ENCODE measurements around the gene CLIC4. TPM values are rescaled to one million over a fixed set of nuclear protein-coding genes. Genes with fewer than 3 reads are reported as not detected.

Gene CLIC4
- total and polyA plus RNA-seq, 9 of the 15 experiments (the other 6 are each of a cell fraction or from before 2014, with no cell fraction given), result 16.0 to 67.5 (median 38.4) TPM

DNA sequence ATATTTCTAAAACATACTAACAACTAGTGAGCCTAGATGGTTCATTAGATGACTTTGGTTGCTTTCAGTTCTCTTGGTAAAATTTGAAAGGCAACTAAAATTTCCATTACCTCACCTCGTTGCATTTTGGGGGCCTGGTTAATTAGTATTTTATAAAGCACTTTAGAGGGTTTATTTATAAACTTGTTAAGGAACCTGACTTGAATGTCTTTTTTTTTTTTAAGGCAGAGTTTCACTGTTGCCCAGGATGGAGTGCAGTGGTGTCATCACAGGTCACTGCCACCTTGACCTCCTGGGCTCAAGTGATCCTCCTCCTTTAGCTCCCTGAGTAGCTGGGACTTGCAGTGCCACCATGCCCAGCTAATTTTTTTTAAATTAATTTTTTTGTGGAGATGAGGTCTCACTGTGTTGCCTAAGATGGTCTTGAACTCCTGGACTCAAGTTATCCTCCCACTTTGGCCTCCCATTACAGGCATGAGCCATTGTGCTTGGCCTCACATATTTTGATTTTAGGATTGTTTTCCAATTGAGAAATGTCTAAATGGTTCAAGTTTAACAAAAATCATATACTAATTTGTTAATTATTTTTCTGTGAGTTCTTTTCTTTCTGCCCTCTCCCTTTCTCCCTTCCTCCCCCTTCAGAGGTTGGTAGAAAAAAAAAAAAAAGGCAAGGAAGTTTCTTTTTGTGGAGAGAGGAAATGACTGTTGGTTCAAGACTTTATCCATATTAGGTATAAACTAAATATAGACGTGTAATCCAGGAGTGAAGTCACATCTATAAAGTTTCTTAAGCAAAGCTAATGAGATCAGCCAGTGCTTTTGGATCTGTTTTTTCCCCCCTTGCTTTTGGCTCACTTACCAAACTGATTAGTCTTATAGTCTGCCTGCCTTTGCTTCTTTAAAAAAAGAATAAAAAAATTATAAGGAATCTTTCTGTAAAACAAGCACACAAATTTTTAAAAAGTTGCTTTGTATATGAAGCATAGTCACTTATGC, 24.7 kb downstream of the CLIC4 start (continued):
- TF ChIP-seq, protein P1, sequence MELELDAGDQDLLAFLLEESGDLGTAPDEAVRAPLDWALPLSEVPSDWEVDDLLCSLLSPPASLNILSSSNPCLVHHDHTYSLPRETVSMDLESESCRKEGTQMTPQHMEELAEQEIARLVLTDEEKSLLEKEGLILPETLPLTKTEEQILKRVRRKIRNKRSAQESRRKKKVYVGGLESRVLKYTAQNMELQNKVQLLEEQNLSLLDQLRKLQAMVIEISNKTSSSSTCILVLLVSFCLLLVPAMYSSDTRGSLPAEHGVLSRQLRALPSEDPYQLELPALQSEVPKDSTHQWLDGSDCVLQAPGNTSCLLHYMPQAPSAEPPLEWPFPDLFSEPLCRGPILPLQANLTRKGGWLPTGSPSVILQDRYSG (tag; conservative IDR thresholded peaks at IDR 0.05; ENCODE audit: low read depth), result no peak
- TF ChIP-seq XRCC4 (IDR thresholded peaks at IDR 0.05; ENCODE audit: extremely low read depth, insufficient read depth, insufficient read length) (no peak), FOXM1 (IDR thresholded peaks at IDR 0.05; ENCODE audit: low read depth) (no peak), FOXM1 (CRISPR knock-in tag; IDR thresholded peaks at IDR 0.05; ENCODE audit: low read depth) (no peak), ZNF589 (CRISPR knock-in tag; IDR thresholded peaks at IDR 0.05; ENCODE audit: low read depth) (peak; percentile 29; the same call in 1 of the 2 replicates), NCOA4 (IDR thresholded peaks at IDR 0.05; ENCODE audit: partially characterized antibody) (no peak), MECOM (CRISPR knock-in tag; IDR thresholded peaks at IDR 0.05) (no peak), ZBTB17 (CRISPR knock-in tag; IDR thresholded peaks at IDR 0.05) (no peak), KDM1A (IDR thresholded peaks at IDR 0.05) (no peak), GATAD2A (IDR thresholded peaks at IDR 0.05) (no peak), MTA1 (IDR thresholded peaks at IDR 0.05; ENCODE audit: borderline replicate concordance) (no peak), MYC (IDR thresholded peaks at IDR 0.05; ENCODE audit: low read depth, low read length) (no peak), MYC (CRISPR knock-in tag; IDR thresholded peaks at IDR 0.05; ENCODE audit: borderline replicate concordance, low read depth) (no peak), RBM39 (optimal IDR thresholded peaks at IDR 0.05; ENCODE audit: low read depth, low read length) (no peak), SMAD4 (CRISPR knock-in tag; conservative IDR thresholded peaks at IDR 0.05) (no peak), ARNT (IDR thresholded peaks at IDR 0.05) (no peak), DPF2 (IDR thresholded peaks at IDR 0.05) (no peak), ZFX (CRISPR knock-in tag; IDR thresholded peaks at IDR 0.05) (no peak)
- TF ChIP-seq, protein P2, sequence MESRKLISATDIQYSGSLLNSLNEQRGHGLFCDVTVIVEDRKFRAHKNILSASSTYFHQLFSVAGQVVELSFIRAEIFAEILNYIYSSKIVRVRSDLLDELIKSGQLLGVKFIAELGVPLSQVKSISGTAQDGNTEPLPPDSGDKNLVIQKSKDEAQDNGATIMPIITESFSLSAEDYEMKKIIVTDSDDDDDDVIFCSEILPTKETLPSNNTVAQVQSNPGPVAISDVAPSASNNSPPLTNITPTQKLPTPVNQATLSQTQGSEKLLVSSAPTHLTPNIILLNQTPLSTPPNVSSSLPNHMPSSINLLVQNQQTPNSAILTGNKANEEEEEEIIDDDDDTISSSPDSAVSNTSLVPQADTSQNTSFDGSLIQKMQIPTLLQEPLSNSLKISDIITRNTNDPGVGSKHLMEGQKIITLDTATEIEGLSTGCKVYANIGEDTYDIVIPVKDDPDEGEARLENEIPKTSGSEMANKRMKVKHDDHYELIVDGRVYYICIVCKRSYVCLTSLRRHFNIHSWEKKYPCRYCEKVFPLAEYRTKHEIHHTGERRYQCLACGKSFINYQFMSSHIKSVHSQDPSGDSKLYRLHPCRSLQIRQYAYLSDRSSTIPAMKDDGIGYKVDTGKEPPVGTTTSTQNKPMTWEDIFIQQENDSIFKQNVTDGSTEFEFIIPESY (CRISPR knock-in tag; IDR thresholded peaks at IDR 0.05), result no peak
- TF ChIP-seq, protein P3, sequence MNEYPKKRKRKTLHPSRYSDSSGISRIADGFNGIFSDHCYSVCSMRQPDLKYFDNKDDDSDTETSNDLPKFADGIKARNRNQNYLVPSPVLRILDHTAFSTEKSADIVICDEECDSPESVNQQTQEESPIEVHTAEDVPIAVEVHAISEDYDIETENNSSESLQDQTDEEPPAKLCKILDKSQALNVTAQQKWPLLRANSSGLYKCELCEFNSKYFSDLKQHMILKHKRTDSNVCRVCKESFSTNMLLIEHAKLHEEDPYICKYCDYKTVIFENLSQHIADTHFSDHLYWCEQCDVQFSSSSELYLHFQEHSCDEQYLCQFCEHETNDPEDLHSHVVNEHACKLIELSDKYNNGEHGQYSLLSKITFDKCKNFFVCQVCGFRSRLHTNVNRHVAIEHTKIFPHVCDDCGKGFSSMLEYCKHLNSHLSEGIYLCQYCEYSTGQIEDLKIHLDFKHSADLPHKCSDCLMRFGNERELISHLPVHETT (CRISPR knock-in tag; conservative IDR thresholded peaks at IDR 0.05 in 1 of 2, IDR thresholded peaks at IDR 0.05 in 1 of 2), result peak in 1 of 2 experiments; percentile 47; a peak in 1 of 4 replicates
- TF ChIP-seq, protein P4, sequence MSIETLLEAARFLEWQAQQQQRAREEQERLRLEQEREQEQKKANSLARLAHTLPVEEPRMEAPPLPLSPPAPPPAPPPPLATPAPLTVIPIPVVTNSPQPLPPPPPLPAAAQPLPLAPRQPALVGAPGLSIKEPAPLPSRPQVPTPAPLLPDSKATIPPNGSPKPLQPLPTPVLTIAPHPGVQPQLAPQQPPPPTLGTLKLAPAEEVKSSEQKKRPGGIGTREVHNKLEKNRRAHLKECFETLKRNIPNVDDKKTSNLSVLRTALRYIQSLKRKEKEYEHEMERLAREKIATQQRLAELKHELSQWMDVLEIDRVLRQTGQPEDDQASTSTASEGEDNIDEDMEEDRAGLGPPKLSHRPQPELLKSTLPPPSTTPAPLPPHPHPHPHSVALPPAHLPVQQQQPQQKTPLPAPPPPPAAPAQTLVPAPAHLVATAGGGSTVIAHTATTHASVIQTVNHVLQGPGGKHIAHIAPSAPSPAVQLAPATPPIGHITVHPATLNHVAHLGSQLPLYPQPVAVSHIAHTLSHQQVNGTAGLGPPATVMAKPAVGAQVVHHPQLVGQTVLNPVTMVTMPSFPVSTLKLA (conservative IDR thresholded peaks at IDR 0.05), result no peak

Data from K562 (cell line).